ENCODE data around the gene ARID2. TPM values are rescaled to one million over a fixed set of nuclear protein-coding genes. Genes with fewer than 3 reads are reported as not detected.
A peak's percentile ranks its signal among the peaks of the same experiment; 100 is the strongest.

ARID2 gene, protein sequence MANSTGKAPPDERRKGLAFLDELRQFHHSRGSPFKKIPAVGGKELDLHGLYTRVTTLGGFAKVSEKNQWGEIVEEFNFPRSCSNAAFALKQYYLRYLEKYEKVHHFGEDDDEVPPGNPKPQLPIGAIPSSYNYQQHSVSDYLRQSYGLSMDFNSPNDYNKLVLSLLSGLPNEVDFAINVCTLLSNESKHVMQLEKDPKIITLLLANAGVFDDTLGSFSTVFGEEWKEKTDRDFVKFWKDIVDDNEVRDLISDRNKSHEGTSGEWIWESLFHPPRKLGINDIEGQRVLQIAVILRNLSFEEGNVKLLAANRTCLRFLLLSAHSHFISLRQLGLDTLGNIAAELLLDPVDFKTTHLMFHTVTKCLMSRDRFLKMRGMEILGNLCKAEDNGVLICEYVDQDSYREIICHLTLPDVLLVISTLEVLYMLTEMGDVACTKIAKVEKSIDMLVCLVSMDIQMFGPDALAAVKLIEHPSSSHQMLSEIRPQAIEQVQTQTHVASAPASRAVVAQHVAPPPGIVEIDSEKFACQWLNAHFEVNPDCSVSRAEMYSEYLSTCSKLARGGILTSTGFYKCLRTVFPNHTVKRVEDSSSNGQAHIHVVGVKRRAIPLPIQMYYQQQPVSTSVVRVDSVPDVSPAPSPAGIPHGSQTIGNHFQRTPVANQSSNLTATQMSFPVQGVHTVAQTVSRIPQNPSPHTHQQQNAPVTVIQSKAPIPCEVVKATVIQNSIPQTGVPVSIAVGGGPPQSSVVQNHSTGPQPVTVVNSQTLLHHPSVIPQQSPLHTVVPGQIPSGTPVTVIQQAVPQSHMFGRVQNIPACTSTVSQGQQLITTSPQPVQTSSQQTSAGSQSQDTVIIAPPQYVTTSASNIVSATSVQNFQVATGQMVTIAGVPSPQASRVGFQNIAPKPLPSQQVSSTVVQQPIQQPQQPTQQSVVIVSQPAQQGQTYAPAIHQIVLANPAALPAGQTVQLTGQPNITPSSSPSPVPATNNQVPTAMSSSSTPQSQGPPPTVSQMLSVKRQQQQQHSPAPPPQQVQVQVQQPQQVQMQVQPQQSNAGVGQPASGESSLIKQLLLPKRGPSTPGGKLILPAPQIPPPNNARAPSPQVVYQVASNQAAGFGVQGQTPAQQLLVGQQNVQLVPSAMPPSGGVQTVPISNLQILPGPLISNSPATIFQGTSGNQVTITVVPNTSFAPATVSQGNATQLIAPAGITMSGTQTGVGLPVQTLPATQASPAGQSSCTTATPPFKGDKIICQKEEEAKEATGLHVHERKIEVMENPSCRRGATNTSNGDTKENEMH (N-terminal part only)
- 10 to 100 TPM; 30.5 to 36.2 TPM for total RNA-seq

DNA sequence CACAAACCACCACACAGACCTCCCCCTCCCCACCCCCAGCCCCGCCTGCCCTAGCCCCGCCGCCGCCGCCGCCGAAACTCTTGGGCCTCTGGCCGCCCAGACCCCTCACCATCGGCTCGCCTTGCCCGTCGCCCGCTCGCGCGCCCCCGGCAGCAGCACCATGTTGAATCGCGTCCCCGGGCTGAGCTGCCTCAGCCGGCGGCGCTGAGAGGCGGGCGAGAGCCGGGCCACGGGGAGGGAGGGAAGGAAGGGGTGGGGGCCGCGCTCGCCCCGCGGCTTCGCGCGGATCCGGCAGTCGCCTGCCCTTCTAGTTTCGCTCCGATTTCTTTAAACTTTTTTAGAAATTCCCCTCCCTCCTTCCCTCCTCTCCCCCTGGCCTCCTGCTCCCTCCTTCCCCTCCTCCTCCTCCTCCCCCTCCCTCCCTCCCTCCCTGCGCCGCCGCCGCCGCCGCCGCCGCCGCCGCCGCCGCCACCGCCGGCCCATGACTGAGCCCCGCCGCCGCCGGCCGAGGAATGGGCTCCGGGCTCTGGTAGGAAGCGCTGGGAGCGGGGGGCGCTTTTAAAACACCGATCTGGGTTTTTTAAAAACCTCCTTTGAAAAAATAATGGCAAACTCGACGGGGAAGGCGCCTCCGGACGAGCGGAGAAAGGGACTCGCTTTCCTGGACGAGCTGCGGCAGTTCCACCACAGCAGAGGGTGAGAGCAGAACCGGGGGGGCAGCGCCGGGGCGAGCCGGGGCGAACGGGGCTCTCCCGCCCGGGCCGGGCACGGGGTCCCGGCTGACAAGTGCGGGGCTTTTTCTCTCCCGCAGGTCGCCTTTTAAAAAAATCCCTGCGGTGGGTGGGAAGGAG lies at the start of gene ARID2:
Gene ARID2 (plus strand): TSS at position 474 of the 851 bp plus-strand sequence. CDS start 131 bp downstream, at position 605.
- Histone ChIP-seq H3K4me3 (peak within 1 kb of the TSS; percentile 94), H3K27ac (peak within 1 kb of the TSS; percentile 97 to 98), H3K9me3 (no peaks in the 10 kb centered on the region), H3K4me1 (ENCODE audit: control insufficient read depth in 1 of 2, low read depth in 2 of 2) (peaks cover 33 to 41% of the 10 kb centered on the region in 2 donors), H3K36me3 (no peaks in the 10 kb centered on the region), H3K27me3 (replicated peaks; ENCODE audit: insufficient read depth) (no peaks in the 10 kb centered on the region)
- TF ChIP-seq, protein P1, sequence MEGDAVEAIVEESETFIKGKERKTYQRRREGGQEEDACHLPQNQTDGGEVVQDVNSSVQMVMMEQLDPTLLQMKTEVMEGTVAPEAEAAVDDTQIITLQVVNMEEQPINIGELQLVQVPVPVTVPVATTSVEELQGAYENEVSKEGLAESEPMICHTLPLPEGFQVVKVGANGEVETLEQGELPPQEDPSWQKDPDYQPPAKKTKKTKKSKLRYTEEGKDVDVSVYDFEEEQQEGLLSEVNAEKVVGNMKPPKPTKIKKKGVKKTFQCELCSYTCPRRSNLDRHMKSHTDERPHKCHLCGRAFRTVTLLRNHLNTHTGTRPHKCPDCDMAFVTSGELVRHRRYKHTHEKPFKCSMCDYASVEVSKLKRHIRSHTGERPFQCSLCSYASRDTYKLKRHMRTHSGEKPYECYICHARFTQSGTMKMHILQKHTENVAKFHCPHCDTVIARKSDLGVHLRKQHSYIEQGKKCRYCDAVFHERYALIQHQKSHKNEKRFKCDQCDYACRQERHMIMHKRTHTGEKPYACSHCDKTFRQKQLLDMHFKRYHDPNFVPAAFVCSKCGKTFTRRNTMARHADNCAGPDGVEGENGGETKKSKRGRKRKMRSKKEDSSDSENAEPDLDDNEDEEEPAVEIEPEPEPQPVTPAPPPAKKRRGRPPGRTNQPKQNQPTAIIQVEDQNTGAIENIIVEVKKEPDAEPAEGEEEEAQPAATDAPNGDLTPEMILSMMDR (IDR thresholded peaks at IDR 0.05) = no peak
- ATAC-seq (ENCODE audit: insufficient number of reproducible peaks, low FRiP score, low read depth) = peak; percentile 45
- DNase-seq (ENCODE audit: low spot score) = no peak

DNA sequence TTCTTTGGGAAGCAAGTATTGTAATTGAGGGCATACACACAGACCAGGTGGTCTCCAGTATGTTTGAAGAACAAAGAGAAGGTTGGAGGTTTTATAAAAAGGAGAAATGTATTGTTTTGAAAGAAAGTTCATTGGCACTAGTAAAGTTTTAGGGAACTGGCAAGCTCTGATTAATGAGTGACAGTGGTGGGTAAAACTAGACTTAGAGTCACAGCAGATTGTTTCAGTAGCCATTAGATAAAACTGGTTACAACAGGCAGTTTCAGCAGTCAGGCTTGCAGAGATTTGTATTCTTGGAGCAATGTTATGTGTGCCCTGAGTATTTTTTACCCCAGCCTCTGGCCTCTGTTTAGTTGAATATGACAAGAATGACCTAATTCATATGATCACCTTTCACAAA lies 49.1 kb upstream of the ARID2 start:
- no peaks in the 10 kb centered on the region for H3K27me3 ChIP-seq (replicated peaks; ENCODE audit: insufficient read depth)
- no peak overlapping the region for H3K27ac ChIP-seq
- H3K9me3 ChIP-seq = no peaks in the 10 kb centered on the region
- TF ChIP-seq, protein P1 (IDR thresholded peaks at IDR 0.05) = no peak
- ATAC-seq (ENCODE audit: insufficient number of reproducible peaks, low FRiP score, low read depth) = no peak
- DNase-seq (ENCODE audit: low spot score) = no peak
- H3K4me3 ChIP-seq = no peak overlapping the region
- no peaks in the 10 kb centered on the region for H3K4me1 ChIP-seq (ENCODE audit: control insufficient read depth in 1 of 2, low read depth in 2 of 2)
- H3K36me3 ChIP-seq = no peaks in the 10 kb centered on the region

DNA sequence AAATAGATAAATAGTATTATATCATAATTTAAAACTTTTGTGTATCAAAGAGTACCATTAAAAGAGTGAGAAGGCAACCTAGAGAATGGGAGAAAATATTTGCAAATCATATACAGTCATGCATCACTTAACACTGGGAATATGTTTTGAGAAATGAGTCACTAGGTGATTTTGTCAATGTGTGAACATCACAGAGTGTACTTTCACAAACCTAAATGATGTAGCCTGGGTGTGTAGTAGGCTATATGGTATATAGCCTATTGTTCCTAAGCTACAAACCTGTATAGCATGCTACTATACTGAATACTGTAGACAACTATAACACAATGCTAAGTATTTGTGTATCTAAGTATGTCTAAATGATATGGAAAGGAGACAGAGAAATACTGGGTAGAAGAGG lies 48.0 kb upstream of the ARID2 start:
- Histone ChIP-seq H3K4me3 (no peak overlapping the region), H3K9me3 (no peaks in the 10 kb centered on the region), H3K27ac (no peak overlapping the region), H3K27me3 (replicated peaks; ENCODE audit: insufficient read depth) (no peaks in the 10 kb centered on the region), H3K36me3 (no peaks in the 10 kb centered on the region), H3K4me1 (ENCODE audit: control insufficient read depth in 1 of 2, low read depth in 2 of 2) (no peaks in the 10 kb centered on the region)
- DNase-seq (ENCODE audit: low spot score) = no peak
- no peak for ATAC-seq (ENCODE audit: insufficient number of reproducible peaks, low FRiP score, low read depth)
- TF ChIP-seq, protein P1 (IDR thresholded peaks at IDR 0.05) = no peak

DNA sequence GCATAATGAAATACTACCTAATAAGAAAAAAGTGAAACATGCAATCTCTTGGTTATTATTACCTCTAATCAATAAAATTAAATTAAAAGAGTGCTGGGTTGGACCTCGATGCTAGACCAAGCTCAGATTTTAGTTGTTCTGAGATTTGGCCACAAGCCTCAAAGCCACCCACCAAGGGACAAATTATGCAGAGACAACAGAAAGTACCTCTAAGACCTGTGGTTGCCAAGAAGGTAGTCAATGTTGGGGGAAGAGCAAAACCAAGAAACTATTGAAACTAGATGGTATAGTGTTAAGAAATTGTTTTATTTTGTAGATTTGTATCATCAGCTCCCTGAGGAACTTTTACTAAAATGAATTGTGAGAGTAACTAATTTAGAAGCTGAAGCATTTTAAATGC lies 43.8 kb upstream of the ARID2 start:
- DNase-seq (ENCODE audit: low spot score) (no peak), ATAC-seq (ENCODE audit: insufficient number of reproducible peaks, low FRiP score, low read depth) (no peak)
- Histone ChIP-seq H3K36me3 (no peaks in the 10 kb centered on the region), H3K4me3 (no peak overlapping the region), H3K27me3 (replicated peaks; ENCODE audit: insufficient read depth) (no peaks in the 10 kb centered on the region), H3K9me3 (no peaks in the 10 kb centered on the region), H3K4me1 (ENCODE audit: control insufficient read depth in 1 of 2, low read depth in 2 of 2) (no peaks in the 10 kb centered on the region), H3K27ac (no peak overlapping the region)
- TF ChIP-seq, protein P1 (IDR thresholded peaks at IDR 0.05) = no peak
